HepG2 (cell line): ENCODE data around the gene P2RX2. TPM values are rescaled to one million over a fixed set of nuclear protein-coding genes. Genes with fewer than 3 reads are reported as not detected.

ENCODE experiments used
- ATAC-seq: fragments of 200-7000 bp; cut with Tn5 transposase; 3 replicates; pipeline ENCODE4 v1.9.1; 2020; ENCODE audit warnings: mild to moderate bottlenecking, moderate library complexity
- BruUV-seq: library from RNA; stranded (reverse); fragments of 400-500 nt; replicated peaks from 2 replicates; lab custom pipeline; 2021; lab: Mats Ljungman, UMichigan
- CTCF ChIA-PET: fragments of 300-600 bp; formaldehyde crosslinking; extraction: SDS; loops from one replicate; lab custom pipeline; 2021; ENCODE audit warnings: low total read pairs, inconsistent platforms, low intra/inter-chr PET ratio; lab: Yijun Ruan, JAX
- POLR2A ChIA-PET: fragments of 350-600 bp; sonication (Branson Sonifier 250); formaldehyde crosslinking; loops from one replicate; lab custom pipeline; 2020; ENCODE audit warnings: antibody characterized with exemption, inconsistent platforms; lab: Yijun Ruan, JAX
- DNase-seq: peaks from one replicate; pipeline ENCODE4 v3.0.0-alpha.2; 2015; ENCODE audit warnings: low spot score
- FAIRE-seq: peaks from 3 replicates; lab custom pipeline; 2011; peaks lifted over from hg19 to GRCh38; lab: Jason Lieb, UNC
- H2AFZ ChIP-seq: one replicate; pipeline ENCODE4 v1.6.1; 2011; ENCODE audit warnings: low read length, inconsistent platforms
- H3K27ac ChIP-seq: fragments of 300-600 bp; 3 replicates; pipeline ENCODE4 v1.8.0; 2011; ENCODE audit warnings: mixed run types, mild to moderate bottlenecking, mixed read lengths, low read length, inconsistent platforms; ENCODE audit not compliant: insufficient read depth; ENCODE audit errors: extremely low read length
- H3K27me3 ChIP-seq, 2 experiments: fragments of 200-600 bp in 1 of 2; 2 replicates in 1 of 2; 3 replicates in 1 of 2; pipeline versions ENCODE4 v1.6.0 to v1.8.0; 2011; ENCODE audit warnings: low read length in 2 of 2, mild to moderate bottlenecking in 2 of 2, moderate library complexity in 2 of 2, inconsistent platforms in 1 of 2; ENCODE audit not compliant: insufficient read depth in 2 of 2, control insufficient read depth in 1 of 2
- H3K36me3 ChIP-seq, 2 experiments: fragments of 200-600 bp in 1 of 2; replicated peaks in 1 of 2; 2 replicates in 1 of 2; 3 replicates in 1 of 2; pipeline versions ENCODE4 v1.5.1 to v1.8.0; 2011; ENCODE audit warnings: low read length in 2 of 2, inconsistent platforms in 1 of 2; ENCODE audit not compliant: insufficient read depth in 2 of 2, control insufficient read depth in 1 of 2
- H3K4me1 ChIP-seq: 2 replicates; pipeline ENCODE4 v1.5.1; 2012; ENCODE audit warnings: low read length, inconsistent platforms; ENCODE audit not compliant: insufficient read depth
- H3K4me2 ChIP-seq: 2 replicates; pipeline ENCODE4 v1.6.0; 2011; ENCODE audit warnings: low read depth, low read length, inconsistent platforms
- H3K4me3 ChIP-seq, 3 experiments: fragments of 200-600 bp in 1 of 3; sonication (generic), shearing (Covaris generic) in 1 of 3; replicated peaks in 1 of 3; 2 replicates each; pipeline ENCODE4 v1.5.1; 2011 to 2016; ENCODE audit warnings: low read length in 3 of 3, inconsistent platforms in 2 of 3, low read depth in 2 of 3, mild to moderate bottlenecking in 2 of 3, control low read depth in 1 of 3, mixed read lengths in 1 of 3; ENCODE audit not compliant: insufficient read depth in 1 of 3
- H3K79me2 ChIP-seq: one replicate; pipeline ENCODE4 v1.6.1; 2011; ENCODE audit warnings: low read length, inconsistent platforms; ENCODE audit not compliant: insufficient read depth
- H3K9ac ChIP-seq: 2 replicates; pipeline ENCODE4 v1.6.0; 2011; ENCODE audit warnings: mild to moderate bottlenecking, low read depth, low read length, inconsistent platforms; ENCODE audit not compliant: insufficient read depth
- H3K9me3 ChIP-seq: 2 replicates; pipeline ENCODE4 v1.5.1; 2012; ENCODE audit warnings: mild to moderate bottlenecking, low read length
- H4K20me1 ChIP-seq: 2 replicates; pipeline ENCODE4 v1.6.0; 2011; ENCODE audit warnings: inconsistent platforms, mild to moderate bottlenecking, low read length, moderate library complexity; ENCODE audit not compliant: insufficient read depth
- ASH2L ChIP-seq: fragments of 300-600, 200-600 bp; sonication (generic); IDR thresholded peaks from 2 replicates; pipeline ENCODE4 v1.7.0; 2017; ENCODE audit warnings: low read depth, mild to moderate bottlenecking, moderate library complexity, mixed read lengths, low read length; ENCODE audit not compliant: insufficient read length
- CEBPZ ChIP-seq: IDR thresholded peaks from 2 replicates; pipeline ENCODE4 v1.6.1; 2012; ENCODE audit warnings: low read length, improper control_type of control experiment
- CERS6 ChIP-seq: sonication (generic); formaldehyde crosslinking; IDR thresholded peaks from 2 replicates; pipeline ENCODE4 v1.5.0; 2020; ENCODE audit warnings: missing genetic modification reagents
- CHD4 ChIP-seq: fragments of 200-600 bp; sonication (generic); IDR thresholded peaks from 2 replicates; pipeline ENCODE4 v1.7.0; 2017; ENCODE audit warnings: mild to moderate bottlenecking, low read length, borderline replicate concordance
- CREB1 ChIP-seq, 2 experiments: fragments of 450-650 bp in 1 of 2; IDR thresholded peaks; 2 replicates each; pipeline ENCODE4 v1.6.1; 2016 to 2017; ENCODE audit warnings: control low read depth in 1 of 2, mild to moderate bottlenecking in 1 of 2, missing compliant biosample characterization in 1 of 2, missing genetic modification characterization in 1 of 2
- HMG20A ChIP-seq: IDR thresholded peaks from 2 replicates; pipeline ENCODE4 v1.6.1; 2016; ENCODE audit warnings: borderline replicate concordance
- NFIB ChIP-seq: sonication (generic); formaldehyde crosslinking; IDR thresholded peaks from 2 replicates; pipeline ENCODE4 v1.9.0; 2021; ENCODE audit warnings: missing genetic modification reagents, mild to moderate bottlenecking, borderline replicate concordance
- NRL ChIP-seq: sonication (generic); formaldehyde crosslinking; IDR thresholded peaks from 2 replicates; pipeline ENCODE4 v1.5.0; 2020; ENCODE audit warnings: missing genetic modification reagents, mild to moderate bottlenecking, moderate library complexity, borderline replicate concordance
- PCBP1 ChIP-seq: fragments of 200-400 bp; formaldehyde crosslinking; IDR thresholded peaks from 2 replicates; pipeline ENCODE4 v1.6.1; 2017; ENCODE audit warnings: mild to moderate bottlenecking, low read depth, low read length, borderline replicate concordance
- PCBP2 ChIP-seq: fragments of 200-400 bp; formaldehyde crosslinking; optimal IDR thresholded peaks from 2 replicates; pipeline ENCODE3; 2018; ENCODE audit warnings: low read length, low read depth; ENCODE audit not compliant: poor library complexity, severe bottlenecking
- PLSCR1 ChIP-seq: sonication (generic); formaldehyde crosslinking; IDR thresholded peaks from 2 replicates; pipeline ENCODE4 v1.5.0; 2020; ENCODE audit warnings: missing genetic modification reagents, mild to moderate bottlenecking, borderline replicate concordance
- PREB ChIP-seq: sonication (generic); formaldehyde crosslinking; IDR thresholded peaks from 2 replicates; pipeline ENCODE4 v1.4.0; 2020; ENCODE audit warnings: missing genetic modification reagents
- RBM22 ChIP-seq: fragments of 200-400 bp; formaldehyde crosslinking; optimal IDR thresholded peaks from 2 replicates; pipeline ENCODE3; 2017; ENCODE audit warnings: mild to moderate bottlenecking, low read length, moderate library complexity
- TBX3 ChIP-seq: fragments of 450-650 bp; IDR thresholded peaks from 2 replicates; pipeline ENCODE4 v1.6.1; 2017; ENCODE audit warnings: antibody characterized with exemption, mild to moderate bottlenecking, inconsistent platforms, borderline replicate concordance
- ZNF552 ChIP-seq: sonication (generic); formaldehyde crosslinking; IDR thresholded peaks from 2 replicates; pipeline ENCODE4 v1.9.0; 2022; ENCODE audit warnings: missing genetic modification reagents, mild to moderate bottlenecking, borderline replicate concordance
- ZNF605 ChIP-seq: sonication (generic); formaldehyde crosslinking; IDR thresholded peaks from 2 replicates; pipeline ENCODE4 v1.8.0; 2022; ENCODE audit warnings: mild to moderate bottlenecking, missing genetic modification reagents
- WGBS: methylation state at CpG from one replicate; pipeline ENCODE4 v1.1.6; 2017; ENCODE audit warnings: low lambda C conversion rate; 5-methylcytosine and 5-hydroxymethylcytosine counted together
- in situ Hi-C: cut with HindIII; loops from 2 replicates; pipeline ENCODE4 v1.10.0; 2017; ENCODE audit warnings: low pct_unique_long_range_greater_than_20kb; ENCODE audit not compliant: extremely low pct_ligation_motif_present
- intact Hi-C: fragments of 100-400 bp; cut with micrococcal nuclease; formaldehyde crosslinking; loops from one replicate; pipeline ENCODE4 v1.10.0; 2022; ENCODE audit not compliant: unreplicated experiment
- polyA plus RNA-seq, 8 experiments: library from polyadenylated mRNA; depleted of rRNA in 3 of 8; stranded (reverse) in 7 of 8; unstranded in 1 of 8; fragments of >200 nt; fragmentation: Illumina TruSeq in 4 of 8; extraction: Trizol in 4 of 8; gene quantifications; 2 replicates each; pipeline versions ENCODE4 v1.2.1 to v1.2.3, GENCODE V29; 2011 to 2016; ENCODE audit warnings: low read depth in 4 of 8, missing spikeins in 1 of 8, mixed read lengths in 1 of 8; ENCODE audit not compliant: insufficient read depth in 1 of 8
- total RNA-seq, 5 experiments: library from RNA; depleted of rRNA; stranded (reverse); fragments of >200 nt; fragmentation: Illumina TruSeq; extraction: Trizol; gene quantifications; 2 replicates each; pipeline ENCODE4 v1.2.3, GENCODE V29; 2016; ENCODE audit warnings: low read depth in 1 of 5

The P2RX2 gene
- total and polyA plus RNA-seq, 2 of the 13 experiments (the other 11 are each of a cell fraction or from before 2014, with no cell fraction given): not detected

- H3K27me3 ChIP-seq: no peaks in the 10 kb centered on the region
- whole genome bisulfite sequencing: 96% methylated on average over 6 of the region's 6 CpGs
- H3K9me3 ChIP-seq: no peaks in the 10 kb centered on the region
- FAIRE-seq: no peak
- H3K36me3 ChIP-seq: peaks cover 26 to 71% of the 10 kb centered on the region in 2 experiments; a peak in 4 of 5 replicates
- no peaks in the 10 kb centered on the region for H3K79me2 ChIP-seq
- no peak for ATAC-seq
- H3K9ac ChIP-seq: no peak overlapping the region
- intact Hi-C loops: no loop called here
- no peak overlapping the region for H3K4me3 ChIP-seq
- CTCF ChIA-PET: no interaction called here
- TF ChIP-seq CHD4 (no peak), ZNF552 (CRISPR knock-in tag) (no peak), ASH2L (no peak), CEBPZ (no peak), NFIB (CRISPR knock-in tag) (no peak), ZNF605 (no peak), RBM22 (no peak), NRL (CRISPR knock-in tag) (no peak), PCBP2 (no peak), CERS6 (CRISPR knock-in tag) (no peak), PREB (CRISPR knock-in tag) (no peak), HMG20A (CRISPR knock-in tag) (no peak), CREB1 (IDR thresholded peaks at IDR 0.05) (no peak), CREB1 (CRISPR knock-in tag; IDR thresholded peaks at IDR 0.05) (no peak), PLSCR1 (CRISPR knock-in tag) (no peak), PCBP1 (no peak), TBX3 (no peak)
- in situ Hi-C loops: no loop called here
- no peak overlapping the region for H2AFZ ChIP-seq
- H3K4me2 ChIP-seq: no peak overlapping the region
- H3K27ac ChIP-seq: no peak overlapping the region
- no peaks in the 10 kb centered on the region for H3K4me1 ChIP-seq
- POLR2A ChIA-PET: no interaction called here
- no peaks in the 10 kb centered on the region for H4K20me1 ChIP-seq
- no TSS peak for BruUV-seq
- DNase-seq: no peak
Observed at GRCh38 chr12:132630672-132631071, 12.1 kb downstream of the P2RX2 start.
